ENCODE results near the gene R3HDM4.
A peak's percentile ranks its signal among the peaks of the same experiment; 100 is the strongest.

R3HDM4 gene

DNA sequence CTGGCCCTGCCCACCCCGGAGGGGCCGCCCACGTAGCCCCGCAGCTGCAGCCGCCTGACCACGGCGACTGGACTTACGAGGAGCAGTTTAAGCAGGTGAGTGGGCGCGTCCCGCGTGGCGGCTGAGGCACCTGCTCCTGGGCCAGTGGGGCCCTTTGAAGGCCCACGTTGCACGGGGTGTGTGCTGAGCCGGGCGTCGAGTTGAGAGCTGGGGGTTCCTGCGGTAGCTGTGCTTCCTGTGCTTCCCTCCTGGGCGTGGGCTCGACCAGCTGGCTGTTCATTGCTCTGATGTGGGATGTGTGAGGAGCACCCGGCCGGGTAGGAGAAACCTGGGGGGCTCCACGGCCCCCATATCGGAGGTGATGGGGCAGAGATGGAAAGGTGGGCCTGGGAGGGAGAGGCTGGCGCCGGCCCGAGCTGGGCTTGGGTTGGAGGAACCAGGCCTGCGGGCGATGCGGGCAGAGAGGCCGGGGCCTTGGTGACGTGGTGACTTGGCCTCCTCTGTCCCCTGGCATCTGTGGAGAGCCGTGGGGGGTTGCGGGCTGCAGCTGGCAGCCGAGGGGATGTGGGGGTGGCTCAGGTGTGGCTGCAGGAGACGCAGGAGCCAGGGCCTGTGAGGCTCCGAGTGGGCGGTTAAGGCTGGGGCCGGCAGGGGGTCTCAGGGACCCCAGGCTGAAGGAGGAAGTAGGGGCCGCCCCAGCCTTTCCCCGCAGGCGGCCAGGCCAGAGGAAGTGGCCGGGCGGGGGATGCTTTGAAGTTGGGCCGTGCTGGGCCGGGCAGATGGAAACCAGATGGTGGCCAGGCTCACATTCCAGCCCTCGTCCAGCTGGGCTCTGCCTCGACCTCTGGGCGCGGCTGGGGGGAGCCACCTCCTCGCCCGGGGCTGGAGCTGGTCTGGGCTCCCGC lies 19.9 kb upstream of the R3HDM4 start:
- DNase-seq (ENCODE audit: low read depth, low spot score) = peak; percentile 98

DNA sequence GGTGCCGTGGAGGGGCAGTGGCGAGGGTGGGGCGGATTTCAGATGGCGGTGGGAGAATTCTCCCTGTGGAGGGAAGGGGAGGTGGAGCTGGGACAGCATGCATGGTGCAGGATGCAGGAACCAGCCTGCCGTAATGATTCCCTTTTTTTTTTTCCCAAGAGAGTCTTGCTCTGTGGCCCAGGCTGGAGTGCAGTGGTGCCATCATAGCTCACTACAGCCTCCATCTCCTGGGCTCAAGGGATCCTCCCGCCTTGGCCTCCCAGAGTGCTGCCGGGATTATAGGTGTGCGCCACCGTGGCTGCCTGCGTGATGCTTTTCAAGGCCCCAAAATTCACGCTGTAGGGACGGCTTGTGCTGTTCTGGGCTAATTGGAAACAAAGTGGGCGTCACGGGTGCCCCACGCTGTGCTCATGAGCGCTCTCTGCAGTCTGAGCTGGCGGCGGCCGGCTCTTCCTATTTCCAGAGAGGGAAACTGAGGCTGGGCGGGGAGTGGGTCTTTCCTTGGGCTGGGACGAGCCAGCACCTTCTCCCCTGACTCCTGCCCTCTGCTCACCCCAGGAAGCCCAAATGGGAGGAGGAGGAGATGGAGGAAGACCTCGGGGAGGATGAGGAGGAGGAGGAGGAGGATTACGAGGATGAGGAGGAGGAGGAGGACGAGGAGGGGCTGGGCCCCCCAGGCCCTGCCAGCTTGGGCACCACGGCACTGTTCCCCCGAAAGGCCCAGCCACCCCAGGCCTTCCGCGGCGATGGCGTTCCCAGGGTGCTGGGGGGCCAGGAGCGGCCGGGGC lies 19.0 kb upstream of the R3HDM4 start:
- no peak for DNase-seq (ENCODE audit: low read depth, low spot score)

DNA sequence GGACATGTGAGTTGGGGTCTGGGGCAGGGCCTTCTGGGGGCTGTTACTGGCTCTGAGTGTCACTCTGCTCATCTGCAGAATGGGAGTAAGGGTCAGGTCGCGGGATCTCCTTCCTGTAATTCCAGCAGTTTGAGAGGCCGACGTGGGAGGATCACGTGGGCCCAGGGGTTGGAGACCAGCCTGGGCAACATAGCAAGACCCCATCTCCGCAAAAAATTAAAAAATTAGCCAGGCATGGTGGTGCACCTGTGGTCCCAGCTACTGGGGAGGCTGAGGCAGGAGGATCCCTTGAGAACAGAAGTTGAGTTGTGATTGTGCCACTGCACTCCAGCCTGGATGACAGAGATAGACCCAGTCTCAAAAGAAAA lies 16.9 kb upstream of the R3HDM4 start:
- DNase-seq (ENCODE audit: low read depth, low spot score) = no peak

DNA sequence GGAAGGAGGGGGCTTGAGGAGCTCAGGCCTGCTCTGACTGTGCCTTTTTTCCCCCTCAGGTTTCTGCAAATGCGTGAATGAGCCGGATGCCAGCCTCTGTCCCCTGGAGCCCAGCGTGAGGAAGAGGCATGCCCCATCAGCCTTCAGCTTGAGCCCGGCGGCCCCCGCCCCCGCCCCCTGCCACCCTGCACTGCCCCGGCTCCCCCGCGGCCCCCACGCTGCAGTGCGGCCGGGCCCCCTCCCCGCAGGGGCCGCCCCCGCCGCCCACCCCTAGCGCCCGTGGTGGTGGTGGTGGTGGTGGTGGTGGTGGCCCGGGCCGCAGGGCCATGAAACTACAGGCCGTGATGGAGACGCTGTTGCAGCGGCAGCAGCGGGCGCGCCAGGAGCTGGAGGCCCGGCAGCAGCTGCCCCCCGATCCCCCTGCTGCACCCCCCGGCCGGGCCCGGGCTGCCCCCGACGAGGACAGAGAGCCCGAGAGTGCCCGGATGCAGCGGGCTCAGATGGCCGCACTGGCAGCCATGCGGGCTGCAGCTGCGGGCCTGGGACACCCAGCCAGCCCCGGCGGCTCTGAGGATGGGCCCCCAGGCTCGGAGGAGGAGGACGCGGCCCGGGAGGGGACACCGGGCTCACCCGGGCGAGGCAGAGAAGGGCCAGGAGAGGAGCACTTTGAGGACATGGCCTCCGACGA lies 16.3 kb upstream of the R3HDM4 start:
- DNase-seq (ENCODE audit: low read depth, low spot score) = no peak

DNA sequence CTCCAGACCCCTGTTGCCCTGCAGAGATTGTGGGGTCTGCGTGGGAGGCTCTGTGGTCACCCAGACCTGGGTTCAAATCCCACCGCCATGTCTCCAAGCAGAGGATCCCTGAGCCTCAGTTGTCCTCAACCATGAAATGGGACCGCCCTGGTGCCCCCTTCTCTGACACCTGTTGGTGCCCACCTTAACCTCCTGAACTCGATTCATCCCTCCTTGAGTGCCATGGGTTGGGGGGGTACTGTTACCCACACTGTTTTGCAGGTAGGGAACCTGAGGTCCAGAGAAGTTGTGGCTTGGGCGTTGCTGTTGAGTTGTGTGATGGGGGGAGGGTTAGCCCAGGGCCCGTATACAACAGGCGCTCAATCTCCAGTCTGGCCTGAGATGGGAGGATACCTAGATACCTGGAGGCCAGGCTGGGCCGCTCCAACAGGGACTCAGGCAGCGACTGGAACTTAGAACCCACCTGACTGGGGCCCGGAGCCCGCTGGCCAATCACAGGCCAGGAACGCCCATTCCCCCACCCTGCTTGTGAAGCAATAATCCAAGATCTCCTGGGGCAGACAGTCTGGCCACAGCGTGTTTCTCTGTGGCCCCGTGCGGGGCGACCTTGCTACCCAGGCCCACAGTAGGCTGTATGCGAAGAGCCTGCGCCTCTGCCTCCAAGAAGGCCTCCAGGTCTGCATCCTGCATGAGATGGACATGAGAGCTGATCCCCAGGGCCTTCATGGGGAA lies 15.6 kb upstream of the R3HDM4 start:
- DNase-seq (ENCODE audit: low read depth, low spot score) = peak; percentile 80

DNA sequence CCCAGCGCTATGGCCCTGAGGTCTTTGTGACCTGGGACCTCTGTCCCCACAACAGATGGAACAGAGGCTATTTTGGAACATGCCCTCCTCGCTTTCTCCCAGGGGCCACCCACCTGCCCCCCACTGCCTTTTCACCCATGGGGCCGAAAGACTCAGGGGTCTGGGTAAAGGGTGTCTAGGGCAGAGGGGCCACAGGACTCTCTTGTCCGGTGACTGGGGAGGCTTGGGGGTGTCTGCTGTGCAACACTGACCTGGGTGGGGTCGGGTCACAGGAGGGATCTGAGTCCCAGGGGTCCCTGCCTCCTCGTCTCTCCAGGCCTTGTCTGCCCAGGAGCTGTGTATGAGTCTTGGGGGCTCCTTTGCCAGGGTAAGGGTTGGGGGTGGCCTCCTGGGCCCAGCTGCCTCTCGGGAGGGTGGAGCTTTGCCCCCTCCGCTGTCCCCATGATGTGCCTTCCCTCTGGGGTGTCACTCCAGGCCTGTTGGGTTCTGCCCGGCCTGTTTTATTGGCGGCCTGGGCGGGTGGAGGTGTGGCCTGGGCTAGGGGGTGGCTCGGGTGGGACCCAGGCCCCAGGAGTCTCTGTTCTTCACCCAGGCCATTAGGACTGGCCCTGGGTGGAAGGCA lies 14.9 kb upstream of the R3HDM4 start:
- DNase-seq (ENCODE audit: low read depth, low spot score) = no peak

DNA sequence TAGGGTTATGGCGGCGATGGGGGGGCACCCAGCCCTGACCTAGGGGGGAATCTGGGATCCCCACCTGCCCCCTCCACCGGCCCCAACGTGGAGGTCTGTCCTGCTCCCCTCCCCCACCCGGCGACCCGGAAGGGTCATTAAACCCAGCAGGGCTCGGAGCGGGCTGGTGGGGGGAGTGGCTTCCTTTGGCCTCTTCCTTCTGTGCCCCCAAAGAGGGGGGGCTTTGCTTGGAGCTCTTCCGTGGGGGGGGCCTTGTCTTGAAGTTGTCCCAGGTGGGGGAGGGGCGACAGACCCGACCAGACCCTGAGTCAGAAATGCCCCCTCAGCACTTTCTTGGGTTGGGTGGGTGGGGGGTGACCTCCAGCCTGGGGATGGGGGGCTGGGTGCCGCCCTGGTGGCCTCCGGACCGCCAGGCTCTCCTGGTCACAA lies 14.3 kb upstream of the R3HDM4 start:
- DNase-seq (ENCODE audit: low read depth, low spot score) = no peak

DNA sequence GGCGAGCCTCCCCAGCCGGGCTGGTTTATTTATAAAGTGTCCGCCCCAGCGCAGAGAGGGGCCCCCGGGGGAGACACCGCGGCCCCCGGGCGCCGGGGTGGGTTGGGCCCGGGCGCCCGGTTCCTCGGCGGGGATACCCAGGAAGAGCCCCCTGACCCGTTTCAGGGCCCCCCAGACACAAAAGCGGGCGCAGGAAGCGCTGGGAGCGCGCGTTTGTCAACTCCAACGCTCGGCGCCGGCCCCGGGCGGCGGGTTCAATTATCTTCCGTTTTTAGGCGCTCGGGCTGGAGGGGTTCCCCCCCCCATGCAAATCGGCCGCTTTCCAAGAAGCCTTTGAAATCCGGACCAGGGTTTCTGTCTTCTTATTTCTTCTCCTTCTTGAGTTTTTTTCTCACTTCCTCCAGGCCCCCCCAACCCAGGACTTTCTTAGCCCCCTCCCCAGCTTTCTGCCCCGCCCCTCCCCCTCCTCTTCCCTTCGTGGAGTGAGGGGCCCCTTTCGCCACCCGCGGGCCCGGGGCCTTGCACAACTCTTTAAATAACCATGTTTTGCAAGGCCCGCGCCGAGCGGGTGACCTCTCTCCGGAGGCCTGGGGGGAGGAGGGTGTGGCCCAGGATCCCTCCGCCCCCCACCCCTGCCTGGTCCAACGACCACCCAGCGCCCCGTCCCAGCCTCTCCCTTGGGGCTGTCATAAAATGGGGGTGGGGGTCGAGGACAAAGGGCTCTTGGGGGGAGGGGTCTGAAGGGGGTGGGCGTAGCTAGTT lies 13.8 kb upstream of the R3HDM4 start:
- DNase-seq (ENCODE audit: low read depth, low spot score) = peak; percentile 37

DNA sequence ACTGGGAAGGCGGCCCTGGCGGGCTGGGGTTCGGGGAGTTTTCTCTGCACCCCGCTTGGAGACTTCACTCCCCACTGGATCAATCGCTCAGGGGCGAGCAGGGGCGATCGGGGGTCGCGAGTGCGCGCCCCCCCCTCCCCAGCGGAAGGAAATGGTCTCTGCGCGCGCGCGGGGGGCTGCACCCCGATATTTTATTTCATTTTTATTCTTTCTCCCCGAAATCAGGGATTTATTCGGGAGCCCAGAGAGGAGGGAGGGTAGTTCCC lies 13.2 kb upstream of the R3HDM4 start:
- DNase-seq (ENCODE audit: low read depth, low spot score) = no peak

DNA sequence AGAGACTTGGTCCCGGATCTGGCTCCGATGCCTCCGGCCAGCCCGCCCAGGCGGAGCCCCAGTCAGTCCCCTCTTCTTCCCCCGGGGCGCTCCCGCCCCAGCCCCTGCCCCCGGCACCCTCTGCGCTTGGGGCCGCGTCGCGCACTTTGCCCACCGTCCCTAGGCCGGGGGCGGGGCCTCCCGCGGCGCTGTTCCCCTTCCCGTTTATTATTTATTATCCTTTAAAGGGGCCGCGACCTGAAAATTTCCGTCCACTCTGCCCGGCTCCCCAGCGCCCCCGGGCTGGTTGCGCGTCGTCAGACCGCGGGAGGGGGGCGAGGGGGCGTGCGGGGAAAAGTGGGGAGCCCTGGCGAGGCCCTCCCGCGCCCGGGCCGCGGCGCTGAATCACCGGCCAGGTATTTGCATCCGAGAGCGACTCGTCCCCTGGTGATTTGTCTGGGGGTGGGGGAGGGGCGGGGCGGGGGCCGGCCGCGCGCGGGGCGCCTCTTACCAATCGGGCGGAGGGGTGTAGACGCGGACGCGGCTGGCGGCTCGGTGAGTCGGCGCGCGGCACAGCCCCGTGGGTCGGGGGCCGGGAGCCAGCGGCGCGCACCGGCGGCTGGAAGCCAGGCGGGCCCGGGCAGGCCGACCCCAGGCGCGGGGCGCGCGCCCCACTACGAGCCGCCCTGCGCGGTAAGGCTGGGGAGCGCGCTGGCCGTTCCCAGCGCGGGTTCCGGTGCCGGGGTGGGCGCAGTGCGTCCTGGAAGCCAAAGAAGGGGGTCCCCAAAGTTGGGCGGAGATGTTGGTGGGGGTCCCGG lies 12.7 kb upstream of the R3HDM4 start, which contains the start of gene ARID3A:
TSS of gene ARID3A (plus strand) at position 510 of the 797 bp plus-strand sequence. CDS start 3,494 bp downstream, outside the sequence.
- DNase-seq (ENCODE audit: low read depth, low spot score) = no peak

DNA sequence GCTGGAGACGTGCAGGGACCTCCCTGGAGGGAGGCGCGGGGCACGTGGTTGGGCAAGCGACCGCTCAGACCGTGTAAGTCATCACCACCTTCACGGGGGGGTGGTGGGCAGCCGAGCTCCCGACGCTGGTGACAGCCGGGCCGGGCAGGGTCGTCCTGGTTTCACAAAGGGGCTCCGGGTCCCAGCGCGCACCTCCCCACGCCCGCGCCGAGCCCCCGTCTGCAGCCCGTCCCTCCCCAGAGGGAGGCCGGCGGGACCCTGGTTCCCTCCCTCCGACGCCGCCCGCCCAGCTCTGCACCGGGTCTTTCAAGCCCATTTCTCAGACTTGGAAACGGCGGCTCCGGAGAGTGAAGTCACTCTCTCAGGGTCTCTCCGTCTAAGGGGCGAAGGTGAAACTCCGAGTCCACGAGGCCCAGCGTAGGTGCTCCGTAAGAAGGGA lies 12.1 kb upstream of the R3HDM4 start:
- DNase-seq (ENCODE audit: low read depth, low spot score) = peak; percentile 88

DNA sequence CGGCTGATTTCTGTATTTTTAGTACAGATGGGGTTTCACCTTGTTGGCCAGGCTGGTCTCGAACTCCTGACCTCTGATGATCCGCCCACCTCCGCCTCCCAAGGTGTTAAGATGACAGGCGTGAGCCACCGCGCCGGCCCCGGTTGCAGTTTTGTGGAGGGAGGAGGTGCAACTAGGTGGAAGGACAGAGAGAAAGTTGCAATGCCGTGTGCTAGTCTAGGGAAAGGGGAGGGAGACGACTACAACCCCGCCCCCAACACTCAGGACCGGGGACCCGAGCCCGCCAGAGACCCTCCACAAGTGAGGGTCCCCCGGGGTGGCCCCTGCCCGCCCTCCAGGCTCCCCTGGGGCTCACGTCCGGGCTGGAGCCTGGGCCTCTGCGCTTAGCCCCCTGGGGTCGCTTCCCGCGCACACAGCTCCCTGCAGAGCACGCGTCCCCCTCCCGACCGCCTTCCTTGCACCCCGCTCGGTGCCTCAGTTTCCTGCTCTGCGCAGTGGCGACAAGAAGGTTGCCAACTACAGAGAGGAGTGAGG lies 11.6 kb upstream of the R3HDM4 start:
- peak; percentile 78 for DNase-seq (ENCODE audit: low read depth, low spot score)

DNA sequence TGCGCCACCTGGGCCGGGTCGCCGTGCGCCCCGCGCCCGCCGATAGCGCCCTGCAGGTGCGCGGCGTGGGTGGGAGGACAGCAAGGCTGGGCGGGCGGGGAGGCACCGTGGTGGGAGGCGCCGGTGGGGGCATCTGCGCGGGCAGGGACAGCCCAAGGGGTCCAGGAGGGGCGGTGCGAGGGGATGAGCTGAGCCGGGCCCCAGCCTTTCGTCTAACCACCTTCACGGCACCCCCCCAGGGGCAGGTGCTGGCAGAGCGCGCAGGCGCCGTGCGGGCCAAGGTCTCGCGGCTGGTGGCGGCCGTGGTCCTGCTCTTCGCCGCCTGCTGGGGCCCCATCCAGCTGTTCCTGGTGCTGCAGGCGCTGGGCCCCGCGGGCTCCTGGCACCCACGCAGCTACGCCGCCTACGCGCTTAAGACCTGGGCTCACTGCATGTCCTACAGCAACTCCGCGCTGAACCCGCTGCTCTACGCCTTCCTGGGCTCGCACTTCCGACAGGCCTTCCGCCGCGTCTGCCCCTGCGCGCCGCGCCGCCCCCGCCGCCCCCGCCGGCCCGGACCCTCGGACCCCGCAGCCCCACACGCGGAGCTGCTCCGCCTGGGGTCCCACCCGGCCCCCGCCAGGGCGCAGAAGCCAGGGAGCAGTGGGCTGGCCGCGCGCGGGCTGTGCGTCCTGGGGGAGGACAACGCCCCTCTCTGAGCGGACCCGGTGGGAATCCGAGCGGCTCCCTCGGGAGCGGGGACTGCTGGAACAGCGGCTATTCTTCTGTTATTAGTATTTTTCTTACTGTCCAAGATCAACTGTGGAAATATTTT lies 7.2 kb upstream of the R3HDM4 start:
- peak; percentile 43 for DNase-seq (ENCODE audit: low read depth, low spot score)

DNA sequence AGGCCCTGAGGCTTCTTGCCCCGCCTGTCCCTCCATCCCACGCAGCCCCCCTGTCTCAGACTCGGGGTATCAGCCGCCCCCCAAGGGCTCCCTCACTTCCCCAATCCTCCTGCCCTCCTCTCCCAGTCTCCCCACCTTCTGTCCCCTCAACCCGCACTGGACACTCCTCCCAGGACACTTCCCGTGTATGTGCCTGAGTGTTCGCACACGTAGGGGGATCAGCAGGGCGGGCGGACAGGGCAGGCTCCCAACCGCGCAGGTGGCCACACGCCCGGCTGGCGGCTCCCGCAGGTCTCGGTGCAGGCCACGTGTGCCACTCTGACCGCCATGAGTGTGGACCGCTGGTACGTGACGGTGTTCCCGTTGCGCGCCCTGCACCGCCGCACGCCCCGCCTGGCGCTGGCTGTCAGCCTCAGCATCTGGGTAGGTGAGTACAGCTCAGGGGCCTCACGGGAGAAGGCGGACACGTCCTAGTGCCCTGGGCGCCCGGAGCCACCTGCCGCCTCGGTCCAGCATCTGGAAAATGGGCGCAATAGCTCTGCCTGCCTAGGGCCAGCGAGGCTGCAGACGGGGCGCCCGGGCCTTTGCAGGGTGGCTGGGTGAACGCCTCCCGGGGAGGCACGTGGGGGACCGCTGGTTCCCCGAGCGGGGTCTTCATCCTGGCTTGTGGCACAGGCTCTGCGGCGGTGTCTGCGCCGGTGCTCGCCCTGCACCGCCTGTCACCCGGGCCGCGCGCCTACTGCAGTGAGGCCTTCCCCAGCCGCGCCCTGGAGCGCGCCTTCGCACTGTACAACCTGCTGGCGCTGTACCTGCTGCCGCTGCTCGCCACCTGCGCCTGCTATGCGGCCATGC lies 6.4 kb upstream of the R3HDM4 start:
- DNase-seq (ENCODE audit: low read depth, low spot score) = peak; percentile 47

DNA sequence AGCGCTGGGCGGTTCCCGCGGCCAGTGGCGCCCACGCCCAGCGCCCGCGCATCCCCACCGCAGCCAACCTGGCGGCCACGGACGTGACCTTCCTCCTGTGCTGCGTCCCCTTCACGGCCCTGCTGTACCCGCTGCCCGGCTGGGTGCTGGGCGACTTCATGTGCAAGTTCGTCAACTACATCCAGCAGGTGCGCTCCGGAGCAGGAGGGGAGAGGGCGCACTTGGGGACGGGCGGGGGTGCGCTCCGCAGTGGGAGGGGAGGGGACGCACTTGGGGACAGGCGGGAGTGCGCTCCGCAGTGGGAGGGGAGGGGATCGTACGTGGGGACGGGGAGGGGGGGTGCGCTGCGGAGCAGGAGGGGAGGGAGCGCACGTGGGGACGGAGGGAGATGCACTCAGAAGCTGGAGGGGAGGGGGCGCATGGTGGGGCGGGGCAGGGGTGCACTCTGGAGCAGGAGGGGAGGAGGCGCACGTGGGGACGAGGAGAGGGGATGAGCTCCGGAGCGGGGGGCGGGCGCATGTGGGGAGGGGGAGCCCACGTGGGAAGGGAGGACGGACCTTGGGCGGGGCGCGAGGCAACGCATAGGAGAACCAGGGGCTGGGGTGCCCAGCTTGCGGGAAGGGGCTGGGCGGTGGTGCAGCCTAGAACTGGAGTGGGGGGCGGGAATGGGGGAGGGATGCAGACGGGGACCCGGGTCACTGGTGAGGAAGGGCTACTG lies 5.6 kb upstream of the R3HDM4 start:
- no peak for DNase-seq (ENCODE audit: low read depth, low spot score)

DNA sequence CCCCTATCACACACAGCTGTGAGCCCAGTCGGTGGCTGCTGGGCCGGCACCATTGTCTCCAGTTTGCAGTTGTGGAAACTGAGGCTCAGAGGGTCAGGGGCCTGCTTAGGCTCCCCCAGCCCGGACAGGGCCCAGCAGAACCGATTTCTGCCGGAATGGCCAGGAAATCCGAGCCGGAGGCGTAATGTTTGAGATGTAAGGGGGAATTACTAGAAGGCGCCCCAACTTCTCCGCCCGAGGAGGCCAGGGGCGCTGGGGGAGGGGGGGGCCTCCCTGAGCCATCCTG lies 5.1 kb upstream of the R3HDM4 start:
- DNase-seq (ENCODE audit: low read depth, low spot score) = no peak

All from ELF-1 (cell line).